A549 (cell line): ENCODE data around the gene CDC16. TPM values are rescaled to one million over a fixed set of nuclear protein-coding genes. Genes with fewer than 3 reads are reported as not detected.

Experiments
- ATAC-seq, 2 experiments: fragments of 200-7000 bp in 1 of 2; fragments of >200 bp in 1 of 2; cut with Nextera tagmentation in 1 of 2; cut with Tn5 transposase in 1 of 2; 3 replicates each; pipeline versions ENCODE4 v1.8.0 to v1.9.1; 2018 to 2020; ENCODE audit warnings: mild to moderate bottlenecking in 1 of 2, moderate library complexity in 1 of 2
- CTCF ChIA-PET: fragments of 300-600 bp; sonication (Branson Sonifier 250); formaldehyde crosslinking; extraction: SDS; loops from one replicate; lab custom pipeline; 2021; ENCODE audit warnings: antibody characterized with exemption, inconsistent platforms; lab: Yijun Ruan, JAX
- POLR2A ChIA-PET: fragments of 350-600 bp; formaldehyde crosslinking; extraction: SDS; loops from one replicate; lab custom pipeline; 2021; ENCODE audit warnings: antibody characterized with exemption, inconsistent platforms; lab: Yijun Ruan, JAX
- DNase-seq, 2 experiments: peaks; one replicate each; pipeline versions ENCODE4 v3.0.0 to v3.0.0-alpha.2; 2011 to 2016; ENCODE audit warnings: low read depth in 1 of 2, low spot score in 1 of 2
- FAIRE-seq: peaks from 2 replicates; lab custom pipeline; 2011; peaks lifted over from hg19 to GRCh38; lab: Jason Lieb, UNC
- H3K27ac ChIP-seq, 2 experiments: fragments of >200 bp; sonication (Bioruptor Twin); formaldehyde crosslinking; 3 replicates each; pipeline ENCODE4 v1.5.1; 2016 to 2017
- H3K4me1 ChIP-seq: fragments of >200 bp; sonication (Bioruptor Twin); formaldehyde crosslinking; 3 replicates; pipeline ENCODE4 v1.6.1; 2016
- H3K4me2 ChIP-seq: fragments of >200 bp; sonication (Bioruptor Twin); formaldehyde crosslinking; 3 replicates; pipeline ENCODE4 v1.6.1; 2016
- H3K4me3 ChIP-seq: fragments of >200 bp; sonication (Bioruptor Twin); formaldehyde crosslinking; 3 replicates; pipeline ENCODE4 v1.5.1; 2016
- H3K9me3 ChIP-seq: fragments of >200 bp; sonication (Bioruptor Twin); formaldehyde crosslinking; 3 replicates; pipeline ENCODE4 v1.6.1; 2016
- BCL3 ChIP-seq: fragments of >200 bp; sonication (Bioruptor Twin); formaldehyde crosslinking; IDR thresholded peaks from 3 replicates; pipeline ENCODE4 v1.6.1; 2016
- CBX2 ChIP-seq: fragments of 200-600 bp; sonication (generic); IDR thresholded peaks from 2 replicates; pipeline ENCODE4 v1.6.1; 2016; ENCODE audit warnings: low read depth, mild to moderate bottlenecking, borderline replicate concordance
- CBX8 ChIP-seq: fragments of 200-600 bp; sonication (generic); IDR thresholded peaks from 2 replicates; pipeline ENCODE4 v1.6.1; 2016
- CHD2 ChIP-seq: fragments of 150-350 bp; IDR thresholded peaks from 2 replicates; pipeline ENCODE4 v1.6.1; 2014; ENCODE audit warnings: low read length; ENCODE audit not compliant: partially characterized antibody
- E2F6 ChIP-seq: IDR thresholded peaks from 2 replicates; pipeline ENCODE4 v1.6.1; 2012; ENCODE audit warnings: low read depth, borderline replicate concordance
- EHMT2 ChIP-seq: fragments of 200-600 bp; sonication (generic); IDR thresholded peaks from 2 replicates; pipeline ENCODE4 v1.6.1; 2016; ENCODE audit warnings: antibody characterized with exemption, low read depth, mild to moderate bottlenecking, moderate library complexity
- FOSL2 ChIP-seq, 2 experiments: fragments of 450-650 bp in 1 of 2; fragments of >200 bp in 1 of 2; sonication (Bioruptor Twin) in 1 of 2; formaldehyde crosslinking; IDR thresholded peaks; 2 replicates each; pipeline versions ENCODE4 v1.5.0 to v1.6.1; 2016 to 2020; ENCODE audit warnings: mild to moderate bottlenecking in 1 of 2, moderate library complexity in 1 of 2
- HES2 ChIP-seq: fragments of >200 bp; sonication (Bioruptor Twin); formaldehyde crosslinking; IDR thresholded peaks from 2 replicates; pipeline ENCODE4 v1.6.1; 2016
- HEYL ChIP-seq: fragments of 250-450 bp; sonication (Bioruptor Pico); IDR thresholded peaks from 2 replicates; pipeline ENCODE4 v1.8.0; 2021; ENCODE audit warnings: mild to moderate bottlenecking, moderate library complexity
- HOXA7 ChIP-seq: fragments of 250-450 bp; sonication (Bioruptor Pico); IDR thresholded peaks from 2 replicates; pipeline ENCODE4 v1.5.0; 2020; ENCODE audit warnings: mild to moderate bottlenecking, moderate library complexity
- HOXB13 ChIP-seq: fragments of 250-450 bp; sonication (Bioruptor Pico); IDR thresholded peaks from 2 replicates; pipeline ENCODE4 v1.5.0; 2020; ENCODE audit warnings: low read depth, mild to moderate bottlenecking, moderate library complexity
- HOXB5 ChIP-seq: fragments of 250-450 bp; sonication (Bioruptor Pico); IDR thresholded peaks from 2 replicates; pipeline ENCODE4 v1.5.0; 2020; ENCODE audit warnings: mild to moderate bottlenecking, moderate library complexity
- JUNB ChIP-seq: fragments of >200 bp; sonication (Bioruptor Twin); formaldehyde crosslinking; IDR thresholded peaks from 2 replicates; pipeline ENCODE4 v1.6.1; 2016
- KDM1A ChIP-seq: fragments of 200-600 bp; sonication (generic); IDR thresholded peaks from 2 replicates; pipeline ENCODE4 v1.6.1; 2016; ENCODE audit warnings: low read depth, mild to moderate bottlenecking
- KDM5A ChIP-seq: fragments of 200-600 bp; sonication (generic); IDR thresholded peaks from 2 replicates; pipeline ENCODE4 v1.6.1; 2016; ENCODE audit warnings: antibody characterized with exemption, mild to moderate bottlenecking
- MYC ChIP-seq: IDR thresholded peaks from 2 replicates; pipeline ENCODE4 v1.6.1; 2012; ENCODE audit warnings: mild to moderate bottlenecking, inconsistent platforms, low read length, improper control_type of control experiment, borderline replicate concordance
- NFE2L2 ChIP-seq: fragments of 150-350 bp; conservative IDR thresholded peaks from 2 replicates; pipeline ENCODE4 v1.6.1; 2014; ENCODE audit warnings: low read length
- NPAS2 ChIP-seq: fragments of 250-450 bp; sonication (Bioruptor Pico); IDR thresholded peaks from 2 replicates; pipeline ENCODE4 v1.8.0; 2022; ENCODE audit warnings: mild to moderate bottlenecking, moderate library complexity, borderline replicate concordance
- RAD21 ChIP-seq, 2 experiments: fragments of >200 bp in 1 of 2; sonication (Bioruptor Twin) in 1 of 2; formaldehyde crosslinking in 1 of 2; IDR thresholded peaks in 1 of 2; conservative IDR thresholded peaks in 1 of 2; 2 replicates in 1 of 2; 3 replicates in 1 of 2; pipeline ENCODE4 v1.6.1; 2012 to 2018; ENCODE audit warnings: inconsistent platforms in 1 of 2
- RARB ChIP-seq: fragments of 250-450 bp; sonication (Bioruptor Pico); IDR thresholded peaks from 2 replicates; pipeline ENCODE4 v1.8.0; 2021; ENCODE audit warnings: mild to moderate bottlenecking, moderate library complexity
- RCOR1 ChIP-seq: fragments of 150-350 bp; IDR thresholded peaks from 2 replicates; pipeline ENCODE4 v1.6.1; 2014; ENCODE audit warnings: antibody characterized with exemption, low read length, low read depth
- RFX5 ChIP-seq: fragments of 450-650 bp; IDR thresholded peaks from 2 replicates; pipeline ENCODE4 v1.7.1; 2014; ENCODE audit warnings: antibody characterized with exemption, mild to moderate bottlenecking, moderate library complexity
- RNF2 ChIP-seq: fragments of 200-600 bp; sonication (generic); IDR thresholded peaks from 2 replicates; pipeline ENCODE4 v1.6.1; 2016; ENCODE audit warnings: low read depth, mild to moderate bottlenecking, antibody characterized with exemption, moderate library complexity, borderline replicate concordance
- SREBF2 ChIP-seq: fragments of 450-650 bp; IDR thresholded peaks from 2 replicates; pipeline ENCODE4 v1.6.1; 2014; ENCODE audit warnings: mild to moderate bottlenecking, moderate library complexity
- TFCP2L1 ChIP-seq: fragments of 250-450 bp; sonication (Bioruptor Pico); IDR thresholded peaks from 2 replicates; pipeline ENCODE4 v1.5.0; 2021; ENCODE audit warnings: mild to moderate bottlenecking
- ZC3H11A ChIP-seq: fragments of 450-650 bp; IDR thresholded peaks from 2 replicates; pipeline ENCODE4 v1.6.1; 2014; ENCODE audit warnings: antibody characterized with exemption, mild to moderate bottlenecking
- ZFP36 ChIP-seq: fragments of 450-650 bp; IDR thresholded peaks from 2 replicates; pipeline ENCODE4 v1.6.1; 2014; ENCODE audit warnings: borderline replicate concordance; ENCODE audit not compliant: partially characterized antibody
- WGBS: methylation state at CpG from one replicate; pipeline ENCODE4 v1.1.6; 2017; ENCODE audit errors: missing lambda C conversion rate; 5-methylcytosine and 5-hydroxymethylcytosine counted together
- polyA plus RNA-seq, 4 experiments: library from polyadenylated mRNA; depleted of rRNA in 3 of 4; stranded (reverse); fragments of >200 nt; fragmentation: RNase III in 1 of 4; extraction: RNeasy Plus Mini Kit Qiagen cat#74134 plus additional on column Dnase treatment in 1 of 4; gene quantifications; 2 replicates in 3 of 4; 3 replicates in 1 of 4; pipeline ENCODE4 v1.2.3, GENCODE V29; 2011 to 2017
- TF ChIP-seq, protein P1 (sequence below): fragments of 250-450 bp; sonication (Bioruptor Pico); IDR thresholded peaks from 2 replicates; pipeline ENCODE4 v1.5.0; 2020; ENCODE audit warnings: low read depth, mild to moderate bottlenecking, moderate library complexity

CDC16 gene
- polyA plus RNA-seq, 2 of the 4 experiments (the other 2 are of a cell fraction) = 42.4 to 85.0 TPM

DNA sequence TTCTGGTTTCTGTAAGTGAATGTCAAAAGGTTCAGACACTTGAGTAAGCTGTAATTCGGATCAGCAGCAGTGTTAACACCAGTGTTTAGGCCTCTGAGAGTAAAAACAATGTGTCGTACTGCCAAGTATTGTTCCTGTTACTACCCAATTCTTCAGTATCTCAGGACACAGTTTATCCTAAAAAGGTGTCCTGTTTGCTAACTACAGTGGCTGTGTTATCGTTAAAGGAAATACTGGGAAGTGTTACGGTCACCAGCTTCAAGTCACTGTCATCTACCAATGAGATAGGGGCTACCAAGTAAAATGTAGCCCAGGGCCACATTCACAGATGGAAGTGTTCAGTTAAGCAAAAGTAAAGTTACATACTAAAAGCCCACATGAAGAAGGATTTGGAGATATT, 44.4 kb downstream of the CDC16 start:
- Histone ChIP-seq H3K4me1 (peaks cover 21% of the 10 kb centered on the region; the same call in 2 of the 3 replicates), H3K4me3 (no peak overlapping the region), H3K27ac (no peak overlapping the region), H3K4me2 (no peak overlapping the region), H3K9me3 (no peaks in the 10 kb centered on the region)
- ATAC-seq (no peak), DNase-seq (no peak), FAIRE-seq (no peak)
- POLR2A ChIA-PET = no interaction called here
- CTCF ChIA-PET = interaction anchor here (1.3 kb wide), 1 partner anchor 10 kb away, joined by 3 read pairs; no protein-coding TSS in a partner anchor
- TF ChIP-seq JUNB = no peak
- no peak for TF ChIP-seq NPAS2 (CRISPR knock-in tag)
- TF ChIP-seq RCOR1 = no peak
- no peak for TF ChIP-seq HOXB5
- TF ChIP-seq MYC = no peak
- no peak for TF ChIP-seq ZC3H11A
- no peak for TF ChIP-seq RARB (CRISPR knock-in tag)
- TF ChIP-seq TFCP2L1 (CRISPR knock-in tag) = no peak
- TF ChIP-seq, protein P1, sequence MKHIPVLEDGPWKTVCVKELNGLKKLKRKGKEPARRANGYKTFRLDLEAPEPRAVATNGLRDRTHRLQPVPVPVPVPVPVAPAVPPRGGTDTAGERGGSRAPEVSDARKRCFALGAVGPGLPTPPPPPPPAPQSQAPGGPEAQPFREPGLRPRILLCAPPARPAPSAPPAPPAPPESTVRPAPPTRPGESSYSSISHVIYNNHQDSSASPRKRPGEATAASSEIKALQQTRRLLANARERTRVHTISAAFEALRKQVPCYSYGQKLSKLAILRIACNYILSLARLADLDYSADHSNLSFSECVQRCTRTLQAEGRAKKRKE = no peak
- no peak for TF ChIP-seq RAD21 (conservative IDR thresholded peaks at IDR 0.05 in 1 of 2, IDR thresholded peaks at IDR 0.05 in 1 of 2)
- no peak for TF ChIP-seq HES2
- TF ChIP-seq E2F6 = no peak
- TF ChIP-seq CBX2 = no peak
- 91% methylated on average over 4 of the region's 4 CpGs for WGBS

DNA sequence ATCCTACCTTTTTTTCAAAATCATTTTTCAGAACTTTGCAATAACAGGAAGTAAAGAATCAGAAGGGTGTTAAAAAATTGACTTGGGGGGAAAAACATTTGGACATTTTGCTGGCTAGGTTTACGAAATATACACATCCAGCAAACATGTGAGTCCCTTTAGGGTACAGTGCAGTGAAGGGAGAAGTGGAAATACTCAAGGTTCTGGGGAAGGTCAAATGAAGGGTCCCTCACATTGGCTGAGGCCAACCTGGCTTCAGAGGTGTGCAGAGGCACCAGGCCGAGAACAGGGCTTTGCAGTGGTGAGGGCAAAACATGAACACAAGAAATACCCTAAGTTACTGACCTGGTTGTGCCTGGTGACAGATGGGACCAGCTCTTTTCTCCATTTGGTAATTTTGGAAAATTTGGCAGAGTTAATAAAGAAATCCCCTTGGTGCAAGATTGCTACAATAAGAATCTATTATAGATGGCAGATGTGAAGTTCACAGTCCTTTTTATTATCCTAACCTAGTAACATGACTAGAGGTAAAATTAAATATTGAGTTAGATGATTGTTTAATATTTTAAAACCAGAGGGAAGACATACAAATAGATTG, 45.2 kb downstream of the CDC16 start:
- ATAC-seq = no peak
- CTCF ChIA-PET = interaction anchor here (0.8 to 1.3 kb wide), 2 partner anchors 11 to 34 kb away, joined by 3 to 4 read pairs; no protein-coding TSS in a partner anchor
- no peak overlapping the region for H3K4me3 ChIP-seq
- POLR2A ChIA-PET = interaction anchor here (0.8 kb wide), 1 partner anchor 28 kb away, joined by 3 read pairs; no protein-coding TSS in a partner anchor
- no peak for DNase-seq
- peak overlapping the region; percentile 91 for H3K4me2 ChIP-seq
- peaks cover 21% of the 10 kb centered on the region; the same call in 2 of the 3 replicates for H3K4me1 ChIP-seq
- no peak for TF ChIP-seq CHD2
- no peak for TF ChIP-seq KDM1A
- no peak for TF ChIP-seq HES2
- no peak for TF ChIP-seq SREBF2
- TF ChIP-seq NFE2L2 = no peak
- TF ChIP-seq RARB (CRISPR knock-in tag) = no peak
- TF ChIP-seq BCL3 = no peak
- no peak for TF ChIP-seq HOXB13
- TF ChIP-seq ZFP36 = no peak
- TF ChIP-seq RNF2 = no peak
- TF ChIP-seq FOSL2 (IDR thresholded peaks at IDR 0.05) = no peak
- no peak for TF ChIP-seq FOSL2 (CRISPR knock-in tag; IDR thresholded peaks at IDR 0.05)
- TF ChIP-seq KDM5A = no peak
- no peak for TF ChIP-seq HEYL (CRISPR knock-in tag)
- TF ChIP-seq EHMT2 = no peak
- TF ChIP-seq CBX8 = no peak
- TF ChIP-seq HOXA7 (CRISPR knock-in tag) = no peak
- no peak for TF ChIP-seq RFX5
- WGBS = 87% methylated on average over 2 of the region's 2 CpGs
- FAIRE-seq = no peak
- no peaks in the 10 kb centered on the region for H3K9me3 ChIP-seq
- H3K27ac ChIP-seq = peak overlapping the region; percentile 51 to 99; a peak in 5 of 6 replicates
